ENCODE measurements around the gene SERPINA4. TPM values are rescaled to one million over a fixed set of nuclear protein-coding genes. Genes with fewer than 3 reads are reported as not detected.

SERPINA4 gene
- polyA plus RNA-seq, 1 of the 3 experiments (the other 2 are of a cell fraction): not detected

DNA sequence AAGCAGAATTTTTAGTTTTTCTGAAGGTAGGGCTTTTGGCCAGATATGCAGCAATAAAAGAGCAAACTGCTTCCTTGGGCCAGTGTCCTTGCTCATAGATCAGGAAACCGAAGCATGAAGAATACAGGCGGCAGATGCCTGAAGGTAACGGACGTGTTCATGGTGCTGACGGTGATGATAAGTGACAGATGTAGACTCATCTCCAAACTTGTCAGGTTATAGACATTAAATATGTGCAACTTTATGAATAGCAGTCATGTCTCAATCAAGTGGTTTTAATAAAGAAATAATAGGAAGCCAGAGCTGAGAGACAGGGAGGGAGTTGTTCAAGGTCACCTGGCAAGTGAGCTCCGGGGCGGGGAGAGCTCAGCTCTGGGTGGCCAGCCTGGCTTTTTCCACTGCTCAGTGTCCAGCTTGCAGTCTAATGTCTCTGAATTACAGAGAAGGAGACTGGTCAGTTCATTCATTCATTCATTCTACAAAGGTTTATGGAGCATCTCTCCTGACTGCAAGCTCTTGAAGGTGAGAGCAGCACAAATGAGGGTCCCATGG is 21.0 kb downstream of the SERPINA4 start (continued):
- TF ChIP-seq TCF12 (IDR thresholded peaks at IDR 0.05) (no peak), RXRA (IDR thresholded peaks at IDR 0.05; ENCODE audit: borderline replicate concordance, low read depth) (no peak), MXI1 (IDR thresholded peaks at IDR 0.05; ENCODE audit: low read depth, low read length) (no peak; the same call in 1 of the 2 replicates), FOXM1 (IDR thresholded peaks at IDR 0.05; ENCODE audit: low read depth) (no peak), CHD2 (IDR thresholded peaks at IDR 0.05; ENCODE audit: low read length, partially characterized antibody) (no peak), POLR2AphosphoS5 (IDR thresholded peaks at IDR 0.05; ENCODE audit: low read depth, low read length) (no peak)
- TF ChIP-seq, protein P1, sequence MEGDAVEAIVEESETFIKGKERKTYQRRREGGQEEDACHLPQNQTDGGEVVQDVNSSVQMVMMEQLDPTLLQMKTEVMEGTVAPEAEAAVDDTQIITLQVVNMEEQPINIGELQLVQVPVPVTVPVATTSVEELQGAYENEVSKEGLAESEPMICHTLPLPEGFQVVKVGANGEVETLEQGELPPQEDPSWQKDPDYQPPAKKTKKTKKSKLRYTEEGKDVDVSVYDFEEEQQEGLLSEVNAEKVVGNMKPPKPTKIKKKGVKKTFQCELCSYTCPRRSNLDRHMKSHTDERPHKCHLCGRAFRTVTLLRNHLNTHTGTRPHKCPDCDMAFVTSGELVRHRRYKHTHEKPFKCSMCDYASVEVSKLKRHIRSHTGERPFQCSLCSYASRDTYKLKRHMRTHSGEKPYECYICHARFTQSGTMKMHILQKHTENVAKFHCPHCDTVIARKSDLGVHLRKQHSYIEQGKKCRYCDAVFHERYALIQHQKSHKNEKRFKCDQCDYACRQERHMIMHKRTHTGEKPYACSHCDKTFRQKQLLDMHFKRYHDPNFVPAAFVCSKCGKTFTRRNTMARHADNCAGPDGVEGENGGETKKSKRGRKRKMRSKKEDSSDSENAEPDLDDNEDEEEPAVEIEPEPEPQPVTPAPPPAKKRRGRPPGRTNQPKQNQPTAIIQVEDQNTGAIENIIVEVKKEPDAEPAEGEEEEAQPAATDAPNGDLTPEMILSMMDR (IDR thresholded peaks at IDR 0.05): no peak

DNA sequence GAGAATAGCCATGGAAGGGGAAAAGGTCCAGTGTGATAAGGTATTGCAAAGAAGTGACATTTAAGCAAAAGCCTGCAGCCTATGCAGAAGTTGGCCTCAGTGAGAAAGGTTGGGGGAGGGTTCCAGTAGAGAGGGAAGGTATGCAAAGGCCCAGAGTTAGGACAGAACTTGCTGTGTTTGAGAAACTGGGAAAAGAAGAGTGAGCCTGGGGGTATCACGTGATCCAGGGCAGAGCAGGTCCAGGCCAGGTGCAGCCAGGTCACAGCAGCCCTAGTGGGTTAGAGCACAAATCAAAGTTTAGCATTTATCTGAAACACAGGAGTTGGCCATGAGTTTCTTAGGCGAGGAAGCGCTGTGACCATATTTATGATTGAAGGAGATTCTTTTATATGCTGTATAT is 21.6 kb downstream of the SERPINA4 start:
- Histone ChIP-seq H3K4me1 (ENCODE audit: control insufficient read depth in 1 of 2, insufficient read depth in 2 of 2, low read depth in 1 of 2, low read length in 1 of 2) (peaks cover 0 to 13% of the 10 kb centered on the region in 2 experiments; a peak in 1 of 4 replicates), H3K9me2 (no peaks in the 10 kb centered on the region), H3F3A (replicated peaks; ENCODE audit: insufficient read depth) (no peaks in the 10 kb centered on the region), H3K9me3 (no peaks in the 10 kb centered on the region), H2AFZ (ENCODE audit: low read depth) (no peak overlapping the region), H3K4me3 (ENCODE audit: low read depth in 2 of 2, low read length in 1 of 2) (no peak overlapping the region), H4K20me1 (ENCODE audit: insufficient read depth) (no peaks in the 10 kb centered on the region), H3K9ac (no peak overlapping the region), H3K4me2 (no peak overlapping the region), H3K36me3 (replicated peaks in 1 of 2; ENCODE audit: control insufficient read depth in 1 of 2, insufficient read depth in 2 of 2, low read length in 1 of 2) (no peaks in the 10 kb centered on the region), H3K27ac (ENCODE audit: low read depth in 2 of 2, low read length in 1 of 2) (no peak overlapping the region), H3K27me3 (ENCODE audit: insufficient read depth) (no peaks in the 10 kb centered on the region), H3K79me2 (ENCODE audit: insufficient read depth) (no peaks in the 10 kb centered on the region)
- no peak for DNase-seq
- TF ChIP-seq RXRA (IDR thresholded peaks at IDR 0.05; ENCODE audit: borderline replicate concordance, low read depth) (no peak), EP300 (IDR thresholded peaks at IDR 0.05; ENCODE audit: borderline replicate concordance in 1 of 2, low read depth in 1 of 2, low read length in 1 of 2) (no peak), GABPA (IDR thresholded peaks at IDR 0.05; ENCODE audit: low read depth) (no peak), TCF12 (IDR thresholded peaks at IDR 0.05) (no peak)
- TF ChIP-seq, protein P2, sequence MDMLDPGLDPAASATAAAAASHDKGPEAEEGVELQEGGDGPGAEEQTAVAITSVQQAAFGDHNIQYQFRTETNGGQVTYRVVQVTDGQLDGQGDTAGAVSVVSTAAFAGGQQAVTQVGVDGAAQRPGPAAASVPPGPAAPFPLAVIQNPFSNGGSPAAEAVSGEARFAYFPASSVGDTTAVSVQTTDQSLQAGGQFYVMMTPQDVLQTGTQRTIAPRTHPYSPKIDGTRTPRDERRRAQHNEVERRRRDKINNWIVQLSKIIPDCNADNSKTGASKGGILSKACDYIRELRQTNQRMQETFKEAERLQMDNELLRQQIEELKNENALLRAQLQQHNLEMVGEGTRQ (IDR thresholded peaks at IDR 0.05; ENCODE audit: borderline replicate concordance, low read depth, low read length): no peak
- TF ChIP-seq, protein P3, sequence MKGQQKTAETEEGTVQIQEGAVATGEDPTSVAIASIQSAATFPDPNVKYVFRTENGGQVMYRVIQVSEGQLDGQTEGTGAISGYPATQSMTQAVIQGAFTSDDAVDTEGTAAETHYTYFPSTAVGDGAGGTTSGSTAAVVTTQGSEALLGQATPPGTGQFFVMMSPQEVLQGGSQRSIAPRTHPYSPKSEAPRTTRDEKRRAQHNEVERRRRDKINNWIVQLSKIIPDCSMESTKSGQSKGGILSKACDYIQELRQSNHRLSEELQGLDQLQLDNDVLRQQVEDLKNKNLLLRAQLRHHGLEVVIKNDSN (IDR thresholded peaks at IDR 0.05; ENCODE audit: borderline replicate concordance, low read depth): no peak
- ChIA-PET POLR2A (no interaction called here), CTCF (interaction anchor here (1.3 to 2.1 kb wide), 2 partner anchors 15 to 34 kb away, joined by 3 to 7 read pairs; no protein-coding TSS in a partner anchor)
- WGBS (ENCODE audit: low lambda C conversion rate): 81% methylated on average over 3 of the region's 3 CpGs

DNA sequence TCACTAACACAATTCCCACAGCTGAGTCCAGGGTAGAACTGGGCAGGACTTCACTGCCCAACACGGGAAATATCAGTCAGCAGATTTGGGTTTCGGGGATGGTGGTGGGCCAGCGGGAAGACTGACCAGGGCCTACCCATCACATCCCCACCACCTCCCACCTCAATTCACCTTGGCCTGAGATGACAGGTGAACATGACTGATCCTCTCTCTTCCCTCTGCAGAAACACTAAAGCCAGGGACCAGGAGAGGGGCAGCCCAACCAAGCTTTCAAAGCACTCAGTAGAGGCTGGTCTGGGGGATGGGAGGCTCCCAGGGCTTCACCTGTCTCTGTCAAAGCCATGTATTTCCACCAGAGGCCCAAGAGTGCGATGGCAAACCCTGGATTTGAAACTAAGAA is 22.3 kb downstream of the SERPINA4 start:
- POLR2A ChIA-PET: no interaction called here
- CTCF ChIA-PET: interaction anchor here (1.3 kb wide), 1 partner anchor 15 kb away, joined by 3 read pairs; no protein-coding TSS in a partner anchor

More for the DNA sequence above, 22.3 kb downstream of the SERPINA4 start:
- Histone ChIP-seq H3K4me3 (ENCODE audit: low read depth in 2 of 2, low read length in 1 of 2) (no peak overlapping the region), H3K4me1 (ENCODE audit: control insufficient read depth in 1 of 2, insufficient read depth in 2 of 2, low read depth in 1 of 2, low read length in 1 of 2) (peaks cover 0 to 13% of the 10 kb centered on the region in 2 experiments; a peak in 1 of 4 replicates), H4K20me1 (ENCODE audit: insufficient read depth) (no peaks in the 10 kb centered on the region), H3K9ac (no peak overlapping the region), H3K9me3 (no peaks in the 10 kb centered on the region), H3F3A (replicated peaks; ENCODE audit: insufficient read depth) (no peaks in the 10 kb centered on the region), H3K27me3 (ENCODE audit: insufficient read depth) (no peaks in the 10 kb centered on the region), H3K27ac (ENCODE audit: low read depth in 2 of 2, low read length in 1 of 2) (no peak overlapping the region), H2AFZ (ENCODE audit: low read depth) (no peak overlapping the region), H3K4me2 (no peak overlapping the region), H3K9me2 (no peaks in the 10 kb centered on the region), H3K79me2 (ENCODE audit: insufficient read depth) (no peaks in the 10 kb centered on the region), H3K36me3 (replicated peaks in 1 of 2; ENCODE audit: control insufficient read depth in 1 of 2, insufficient read depth in 2 of 2, low read length in 1 of 2) (no peaks in the 10 kb centered on the region)
- 45% methylated on average over 3 of the region's 4 CpGs for WGBS (ENCODE audit: low lambda C conversion rate)
- TF ChIP-seq, protein P4, sequence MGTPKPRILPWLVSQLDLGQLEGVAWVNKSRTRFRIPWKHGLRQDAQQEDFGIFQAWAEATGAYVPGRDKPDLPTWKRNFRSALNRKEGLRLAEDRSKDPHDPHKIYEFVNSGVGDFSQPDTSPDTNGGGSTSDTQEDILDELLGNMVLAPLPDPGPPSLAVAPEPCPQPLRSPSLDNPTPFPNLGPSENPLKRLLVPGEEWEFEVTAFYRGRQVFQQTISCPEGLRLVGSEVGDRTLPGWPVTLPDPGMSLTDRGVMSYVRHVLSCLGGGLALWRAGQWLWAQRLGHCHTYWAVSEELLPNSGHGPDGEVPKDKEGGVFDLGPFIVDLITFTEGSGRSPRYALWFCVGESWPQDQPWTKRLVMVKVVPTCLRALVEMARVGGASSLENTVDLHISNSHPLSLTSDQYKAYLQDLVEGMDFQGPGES (IDR thresholded peaks at IDR 0.05; ENCODE audit: low read depth, low read length): no peak
- TF ChIP-seq NFIC (IDR thresholded peaks at IDR 0.05; ENCODE audit: borderline replicate concordance) (no peak), RAD21 (IDR thresholded peaks at IDR 0.05; ENCODE audit: low read length) (no peak), NRF1 (IDR thresholded peaks at IDR 0.05; ENCODE audit: low read depth, low read length) (no peak)
- TF ChIP-seq, protein P5, sequence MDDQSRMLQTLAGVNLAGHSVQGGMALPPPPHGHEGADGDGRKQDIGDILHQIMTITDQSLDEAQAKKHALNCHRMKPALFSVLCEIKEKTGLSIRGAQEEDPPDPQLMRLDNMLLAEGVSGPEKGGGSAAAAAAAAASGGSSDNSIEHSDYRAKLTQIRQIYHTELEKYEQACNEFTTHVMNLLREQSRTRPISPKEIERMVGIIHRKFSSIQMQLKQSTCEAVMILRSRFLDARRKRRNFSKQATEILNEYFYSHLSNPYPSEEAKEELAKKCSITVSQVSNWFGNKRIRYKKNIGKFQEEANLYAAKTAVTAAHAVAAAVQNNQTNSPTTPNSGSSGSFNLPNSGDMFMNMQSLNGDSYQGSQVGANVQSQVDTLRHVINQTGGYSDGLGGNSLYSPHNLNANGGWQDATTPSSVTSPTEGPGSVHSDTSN (IDR thresholded peaks at IDR 0.05): no peak
- TF ChIP-seq, protein P6, sequence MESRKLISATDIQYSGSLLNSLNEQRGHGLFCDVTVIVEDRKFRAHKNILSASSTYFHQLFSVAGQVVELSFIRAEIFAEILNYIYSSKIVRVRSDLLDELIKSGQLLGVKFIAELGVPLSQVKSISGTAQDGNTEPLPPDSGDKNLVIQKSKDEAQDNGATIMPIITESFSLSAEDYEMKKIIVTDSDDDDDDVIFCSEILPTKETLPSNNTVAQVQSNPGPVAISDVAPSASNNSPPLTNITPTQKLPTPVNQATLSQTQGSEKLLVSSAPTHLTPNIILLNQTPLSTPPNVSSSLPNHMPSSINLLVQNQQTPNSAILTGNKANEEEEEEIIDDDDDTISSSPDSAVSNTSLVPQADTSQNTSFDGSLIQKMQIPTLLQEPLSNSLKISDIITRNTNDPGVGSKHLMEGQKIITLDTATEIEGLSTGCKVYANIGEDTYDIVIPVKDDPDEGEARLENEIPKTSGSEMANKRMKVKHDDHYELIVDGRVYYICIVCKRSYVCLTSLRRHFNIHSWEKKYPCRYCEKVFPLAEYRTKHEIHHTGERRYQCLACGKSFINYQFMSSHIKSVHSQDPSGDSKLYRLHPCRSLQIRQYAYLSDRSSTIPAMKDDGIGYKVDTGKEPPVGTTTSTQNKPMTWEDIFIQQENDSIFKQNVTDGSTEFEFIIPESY (IDR thresholded peaks at IDR 0.05; ENCODE audit: borderline replicate concordance, low read depth): no peak
- DNase-seq: no peak

Data from SK-N-SH (cell line).